GM18909 (cell line): ENCODE results near the gene SURF4.
"Not testable (repeated sequence)": the region's sequence is repeated elsewhere in the genome, so short reads cannot be mapped to it uniquely, and the experiment has no call there.

Experiments
- ATAC-seq: cut with Tn5 transposase; IDR thresholded peaks from one replicate; pipeline ENCODE4 v1.9.1; 2021; ENCODE audit warnings: mild to moderate bottlenecking; ENCODE audit not compliant: unreplicated experiment, poor library complexity

The SURF4 gene

DNA sequence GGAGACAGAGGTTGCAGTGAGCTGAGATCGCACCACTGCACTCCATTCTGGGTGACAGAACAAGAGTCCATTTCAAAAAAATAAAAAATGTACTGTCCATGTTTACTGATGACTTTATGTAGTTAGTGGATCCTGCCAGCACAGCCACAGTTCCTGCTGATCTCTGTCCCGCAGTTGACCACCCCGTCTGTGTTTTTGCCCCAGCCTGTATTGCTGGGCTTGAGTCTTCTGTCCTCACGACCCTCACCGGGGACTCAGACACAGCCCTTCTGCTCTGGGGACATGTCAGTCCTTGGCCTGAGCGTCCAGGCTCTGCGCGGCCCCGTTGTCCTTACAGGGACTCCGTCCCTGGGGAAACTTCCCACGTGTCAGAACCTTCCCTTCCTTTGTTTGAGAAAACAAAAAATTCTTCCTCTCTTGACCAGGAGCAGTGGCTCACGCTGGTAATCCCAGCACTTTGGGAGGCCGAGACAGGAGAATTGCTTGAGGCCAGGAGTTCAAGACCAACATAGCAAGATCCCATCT lies 54.4 kb downstream of the SURF4 start:
- ATAC-seq = no peak

DNA sequence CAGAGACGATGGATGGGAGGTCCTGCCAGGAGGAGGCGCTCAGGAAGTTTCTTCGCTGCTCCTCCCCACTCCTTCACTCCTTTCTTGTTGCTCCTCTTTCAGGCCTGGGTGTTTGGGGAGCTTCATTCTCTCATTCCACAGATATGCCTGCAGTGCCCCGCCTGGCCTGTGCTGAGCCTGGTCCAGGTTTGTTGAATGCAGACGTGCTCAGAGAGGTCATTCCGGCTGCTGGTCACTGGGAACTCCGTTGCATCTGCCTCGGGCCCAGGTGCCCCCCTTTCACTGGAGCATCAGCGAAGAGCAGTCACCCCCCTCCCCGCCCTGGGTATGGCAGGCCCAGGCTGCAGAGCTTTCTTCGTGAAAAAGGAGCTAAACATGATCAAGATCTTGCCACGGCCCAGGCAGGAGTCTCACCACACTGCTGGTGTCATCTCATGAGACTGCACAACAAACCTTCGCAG lies 55.4 kb downstream of the SURF4 start:
- no peak for ATAC-seq

DNA sequence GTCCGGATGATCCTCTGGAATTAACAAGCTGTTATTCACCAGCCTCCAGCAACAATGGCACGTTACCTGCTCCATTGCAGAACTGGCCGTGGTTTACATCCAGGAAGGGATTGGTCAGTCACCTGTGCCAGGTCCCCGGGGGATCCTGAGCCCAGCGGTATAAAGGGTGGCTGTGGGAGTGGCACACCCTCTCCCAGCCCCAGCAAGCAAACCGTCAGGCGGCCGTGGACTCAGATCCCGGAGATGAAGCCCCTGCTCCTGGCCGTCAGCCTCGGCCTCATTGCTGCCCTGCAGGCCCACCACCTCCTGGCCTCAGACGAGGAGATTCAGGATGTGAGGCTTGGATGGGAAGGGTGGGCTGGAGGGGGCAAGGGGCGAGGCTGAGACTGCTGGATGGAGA lies 58.3 kb downstream of the SURF4 start:
- ATAC-seq = not testable (repeated sequence)

DNA sequence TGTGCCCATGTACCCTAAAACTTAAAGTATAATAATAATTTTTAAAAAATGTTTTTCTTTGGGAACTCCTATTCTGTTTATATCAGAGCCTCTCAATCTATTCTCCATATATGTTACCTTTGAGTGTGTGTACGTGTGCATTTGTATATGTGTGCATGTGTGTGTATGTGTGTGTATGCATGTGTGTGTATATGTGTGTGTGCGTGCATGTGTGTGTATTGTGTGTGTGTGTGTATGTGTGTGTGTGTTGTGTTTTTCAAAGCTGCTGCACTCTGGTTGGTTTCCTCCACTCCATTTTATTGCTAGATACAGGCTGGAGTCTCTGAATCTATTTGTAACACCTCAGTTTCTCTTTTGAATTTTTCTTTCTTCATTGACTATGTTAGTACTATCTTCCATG lies 59.9 kb downstream of the SURF4 start:
- ATAC-seq = no peak
